ENCODE results near the gene GPR25. TPM values are rescaled to one million over a fixed set of nuclear protein-coding genes. Genes with fewer than 3 reads are reported as not detected.
A peak's percentile ranks its signal among the peaks of the same experiment; 100 is the strongest.

The GPR25 gene
- total RNA-seq, 1 donor from 2014 or later = not detected

GRCh38 chr1:200883118-200883517, 10.3 kb downstream of the GPR25 start:
- Histone ChIP-seq H3K9me3 (ENCODE audit: low read depth) (no peaks in the 10 kb centered on the region), H3K4me1 (peaks cover 15% of the 10 kb centered on the region), H3K36me3 (no peaks in the 10 kb centered on the region), H2AFZ (replicated peaks) (no peak overlapping the region), H3K4me2 (no peak overlapping the region), H3F3A (ENCODE audit: low read depth) (peaks cover 9% of the 10 kb centered on the region), H4K20me1 (ENCODE audit: low read depth) (no peaks in the 10 kb centered on the region), H3K79me2 (ENCODE audit: low read depth) (no peaks in the 10 kb centered on the region), H3K27me3 (no peaks in the 10 kb centered on the region), H3K27ac (no peak overlapping the region), H3K4me3 (no peak overlapping the region), H3K9ac (no peak overlapping the region)
- H3K4me3 Mint-ChIP-seq = no peak overlapping the region
- no peak overlapping the region for H3K27ac Mint-ChIP-seq
- no peak for DNase-seq (ENCODE audit: low spot score)
- peaks cover 9% of the 10 kb centered on the region for H3K27me3 Mint-ChIP-seq (ENCODE audit: insufficient read depth, low read depth)
- H3K9me3 Mint-ChIP-seq = no peaks in the 10 kb centered on the region
- H3K4me1 Mint-ChIP-seq = peaks cover 18% of the 10 kb centered on the region
- no peaks in the 10 kb centered on the region for H3K36me3 Mint-ChIP-seq
- TF ChIP-seq EZH2phosphoT487 (IDR thresholded peaks at IDR 0.05) = no peak
- no peak for TF ChIP-seq EZH2 (IDR thresholded peaks at IDR 0.05)
- no peak for TF ChIP-seq CTCF (IDR thresholded peaks at IDR 0.05)

GRCh38 chr1:200885623-200886402, 13.0 kb downstream of the GPR25 start:
- H3K4me3 Mint-ChIP-seq = no peak overlapping the region
- H3K4me1 Mint-ChIP-seq = peaks cover 34% of the 10 kb centered on the region
- no peaks in the 10 kb centered on the region for H3K36me3 Mint-ChIP-seq
- Histone ChIP-seq H3K4me1 (peaks cover 20% of the 10 kb centered on the region), H3K9me3 (ENCODE audit: low read depth) (no peaks in the 10 kb centered on the region), H3K36me3 (no peaks in the 10 kb centered on the region), H3K9ac (no peak overlapping the region), H3K27me3 (no peaks in the 10 kb centered on the region), H3F3A (ENCODE audit: low read depth) (peaks cover 22% of the 10 kb centered on the region), H3K27ac (no peak overlapping the region), H3K79me2 (ENCODE audit: low read depth) (no peaks in the 10 kb centered on the region), H3K4me3 (no peak overlapping the region), H3K4me2 (no peak overlapping the region), H2AFZ (replicated peaks) (no peak overlapping the region), H4K20me1 (ENCODE audit: low read depth) (no peaks in the 10 kb centered on the region)
- TF ChIP-seq EZH2 (IDR thresholded peaks at IDR 0.05) (no peak), EZH2phosphoT487 (IDR thresholded peaks at IDR 0.05) (no peak), CTCF (IDR thresholded peaks at IDR 0.05) (no peak)
- no peak for DNase-seq (ENCODE audit: low spot score)
- peaks cover 11% of the 10 kb centered on the region for H3K27me3 Mint-ChIP-seq (ENCODE audit: insufficient read depth, low read depth)
- H3K27ac Mint-ChIP-seq = no peak overlapping the region
- H3K9me3 Mint-ChIP-seq = no peaks in the 10 kb centered on the region

- Histone ChIP-seq H3K9me3 (ENCODE audit: low read depth) (no peaks in the 10 kb centered on the region), H4K20me1 (ENCODE audit: low read depth) (no peaks in the 10 kb centered on the region), H3K27me3 (no peaks in the 10 kb centered on the region), H3K4me2 (no peak overlapping the region), H3K79me2 (ENCODE audit: low read depth) (no peaks in the 10 kb centered on the region), H3K4me1 (peaks cover 20% of the 10 kb centered on the region), H3K4me3 (no peak overlapping the region), H3K9ac (no peak overlapping the region), H2AFZ (replicated peaks) (peak overlapping the region; percentile 3), H3K27ac (no peak overlapping the region), H3F3A (ENCODE audit: low read depth) (peaks cover 30% of the 10 kb centered on the region), H3K36me3 (no peaks in the 10 kb centered on the region)
- TF ChIP-seq CTCF (IDR thresholded peaks at IDR 0.05) (no peak), EZH2 (IDR thresholded peaks at IDR 0.05) (no peak), EZH2phosphoT487 (IDR thresholded peaks at IDR 0.05) (no peak)
- H3K9me3 Mint-ChIP-seq = no peaks in the 10 kb centered on the region
- H3K27me3 Mint-ChIP-seq (ENCODE audit: insufficient read depth, low read depth) = peaks cover 11% of the 10 kb centered on the region
- H3K4me1 Mint-ChIP-seq = peaks cover 34% of the 10 kb centered on the region
- no peaks in the 10 kb centered on the region for H3K36me3 Mint-ChIP-seq
- no peak overlapping the region for H3K27ac Mint-ChIP-seq
- H3K4me3 Mint-ChIP-seq = no peak overlapping the region
- no peak for DNase-seq (ENCODE audit: low spot score)
These were observed 13.8 kb downstream of the GPR25 start for GRCh38 chr1:200886594-200886993.

Measured in neural progenitor cell (in vitro differentiated cells).